Measurements from ENCODE around the gene NAIF1.
"Not testable (repeated sequence)": the region's sequence is repeated elsewhere in the genome, so short reads cannot be mapped to it uniquely, and the experiment has no call there.

Gene NAIF1

GRCh38 chr9:128043467-128043868 lies 23.7 kb downstream of the NAIF1 start:
- ATAC-seq (ENCODE audit: low read depth), result no peak

GRCh38 chr9:128042043-128042442 lies 25.1 kb downstream of the NAIF1 start:
- H3K4me1 ChIP-seq (ENCODE audit: insufficient read depth, poor library complexity, severe bottlenecking), result no peaks in the 10 kb centered on the region
- no peaks in the 10 kb centered on the region for H3K36me3 ChIP-seq (ENCODE audit: low read depth)
- no peaks in the 10 kb centered on the region for H3K27me3 ChIP-seq (ENCODE audit: insufficient read depth, poor library complexity, severe bottlenecking)
- ATAC-seq (ENCODE audit: low read depth), result no peak
- H3K9me3 ChIP-seq (ENCODE audit: severe bottlenecking), result no peaks in the 10 kb centered on the region
- H3K4me3 ChIP-seq (ENCODE audit: severe bottlenecking), result no peak overlapping the region
- no peak overlapping the region for H3K27ac ChIP-seq (ENCODE audit: poor library complexity, severe bottlenecking)
- TF ChIP-seq, protein P1, sequence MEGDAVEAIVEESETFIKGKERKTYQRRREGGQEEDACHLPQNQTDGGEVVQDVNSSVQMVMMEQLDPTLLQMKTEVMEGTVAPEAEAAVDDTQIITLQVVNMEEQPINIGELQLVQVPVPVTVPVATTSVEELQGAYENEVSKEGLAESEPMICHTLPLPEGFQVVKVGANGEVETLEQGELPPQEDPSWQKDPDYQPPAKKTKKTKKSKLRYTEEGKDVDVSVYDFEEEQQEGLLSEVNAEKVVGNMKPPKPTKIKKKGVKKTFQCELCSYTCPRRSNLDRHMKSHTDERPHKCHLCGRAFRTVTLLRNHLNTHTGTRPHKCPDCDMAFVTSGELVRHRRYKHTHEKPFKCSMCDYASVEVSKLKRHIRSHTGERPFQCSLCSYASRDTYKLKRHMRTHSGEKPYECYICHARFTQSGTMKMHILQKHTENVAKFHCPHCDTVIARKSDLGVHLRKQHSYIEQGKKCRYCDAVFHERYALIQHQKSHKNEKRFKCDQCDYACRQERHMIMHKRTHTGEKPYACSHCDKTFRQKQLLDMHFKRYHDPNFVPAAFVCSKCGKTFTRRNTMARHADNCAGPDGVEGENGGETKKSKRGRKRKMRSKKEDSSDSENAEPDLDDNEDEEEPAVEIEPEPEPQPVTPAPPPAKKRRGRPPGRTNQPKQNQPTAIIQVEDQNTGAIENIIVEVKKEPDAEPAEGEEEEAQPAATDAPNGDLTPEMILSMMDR (IDR thresholded peaks at IDR 0.05; ENCODE audit: poor library complexity, severe bottlenecking), result no peak
- DNase-seq (ENCODE audit: low spot score), result no peak

More at GRCh38 chr9:128043467-128043868, 23.7 kb downstream of the NAIF1 start:
- Histone ChIP-seq H3K36me3 (ENCODE audit: low read depth) (no peaks in the 10 kb centered on the region), H3K9me3 (ENCODE audit: severe bottlenecking) (no peaks in the 10 kb centered on the region), H3K27ac (ENCODE audit: poor library complexity, severe bottlenecking) (no peak overlapping the region), H3K27me3 (ENCODE audit: insufficient read depth, poor library complexity, severe bottlenecking) (no peaks in the 10 kb centered on the region), H3K4me3 (ENCODE audit: severe bottlenecking) (no peak overlapping the region), H3K4me1 (ENCODE audit: insufficient read depth, poor library complexity, severe bottlenecking) (no peaks in the 10 kb centered on the region)
- DNase-seq (ENCODE audit: low spot score), result no peak
- TF ChIP-seq, protein P1 (IDR thresholded peaks at IDR 0.05; ENCODE audit: poor library complexity, severe bottlenecking), result no peak

GRCh38 chr9:128040783-128041182 lies 26.3 kb downstream of the NAIF1 start:
- ATAC-seq (ENCODE audit: low read depth); H3K9me3 ChIP-seq (ENCODE audit: severe bottlenecking); H3K36me3 ChIP-seq (ENCODE audit: low read depth); H3K4me1 ChIP-seq (ENCODE audit: insufficient read depth, poor library complexity, severe bottlenecking); H3K27ac ChIP-seq (ENCODE audit: poor library complexity, severe bottlenecking); H3K27me3 ChIP-seq (ENCODE audit: insufficient read depth, poor library complexity, severe bottlenecking); H3K4me3 ChIP-seq (ENCODE audit: severe bottlenecking); DNase-seq (ENCODE audit: low spot score): not testable (repeated sequence)

DNA sequence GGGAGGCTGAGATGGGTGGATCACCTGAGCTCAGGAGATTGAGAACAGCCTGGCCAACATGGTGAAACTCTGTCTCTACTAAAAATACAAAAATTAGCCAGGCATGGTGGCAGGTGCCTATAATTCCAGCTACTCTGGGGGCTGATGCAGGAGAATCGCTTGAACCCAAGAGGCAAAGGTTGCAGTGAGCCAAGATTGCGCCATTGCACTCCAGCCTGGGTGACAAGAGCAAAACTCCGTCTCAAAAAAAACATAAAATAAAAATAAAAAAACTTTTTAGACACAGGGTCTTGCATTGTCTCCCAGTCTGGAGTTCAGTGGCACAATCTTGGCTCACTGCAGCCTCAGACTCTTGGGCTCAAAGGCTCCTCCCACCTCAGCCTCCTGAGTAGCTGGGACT lies 30.6 kb downstream of the NAIF1 start:
- not testable (repeated sequence) for H3K36me3 ChIP-seq (ENCODE audit: low read depth); H3K4me3 ChIP-seq (ENCODE audit: severe bottlenecking); H3K4me1 ChIP-seq (ENCODE audit: insufficient read depth, poor library complexity, severe bottlenecking); ATAC-seq (ENCODE audit: low read depth); H3K27me3 ChIP-seq (ENCODE audit: insufficient read depth, poor library complexity, severe bottlenecking); H3K9me3 ChIP-seq (ENCODE audit: severe bottlenecking); DNase-seq (ENCODE audit: low spot score); H3K27ac ChIP-seq (ENCODE audit: poor library complexity, severe bottlenecking)

- H3K36me3 ChIP-seq (ENCODE audit: low read depth), result no peaks in the 10 kb centered on the region
- TF ChIP-seq, protein P1 (IDR thresholded peaks at IDR 0.05; ENCODE audit: poor library complexity, severe bottlenecking), result peak; percentile 93
- no peak overlapping the region for H3K27ac ChIP-seq (ENCODE audit: poor library complexity, severe bottlenecking)
- DNase-seq (ENCODE audit: low spot score) (peak; percentile 57), ATAC-seq (ENCODE audit: low read depth) (peak; percentile 95)
- H3K27me3 ChIP-seq (ENCODE audit: insufficient read depth, poor library complexity, severe bottlenecking), result no peaks in the 10 kb centered on the region
- no peaks in the 10 kb centered on the region for H3K4me1 ChIP-seq (ENCODE audit: insufficient read depth, poor library complexity, severe bottlenecking)
- H3K4me3 ChIP-seq (ENCODE audit: severe bottlenecking), result no peak overlapping the region
- no peaks in the 10 kb centered on the region for H3K9me3 ChIP-seq (ENCODE audit: severe bottlenecking)
Measured at GRCh38 chr9:128034821-128035652, 32.1 kb downstream of the NAIF1 start.

GRCh38 chr9:128033609-128034008 lies 33.5 kb downstream of the NAIF1 start:
- H3K4me1 ChIP-seq (ENCODE audit: insufficient read depth, poor library complexity, severe bottlenecking), result no peaks in the 10 kb centered on the region

More at GRCh38 chr9:128033609-128034008, 33.5 kb downstream of the NAIF1 start:
- Histone ChIP-seq H3K4me3 (ENCODE audit: severe bottlenecking) (no peak overlapping the region), H3K9me3 (ENCODE audit: severe bottlenecking) (no peaks in the 10 kb centered on the region), H3K36me3 (ENCODE audit: low read depth) (no peaks in the 10 kb centered on the region), H3K27me3 (ENCODE audit: insufficient read depth, poor library complexity, severe bottlenecking) (no peaks in the 10 kb centered on the region), H3K27ac (ENCODE audit: poor library complexity, severe bottlenecking) (no peak overlapping the region)
- DNase-seq (ENCODE audit: low spot score) (no peak), ATAC-seq (ENCODE audit: low read depth) (no peak)
- TF ChIP-seq, protein P1 (IDR thresholded peaks at IDR 0.05; ENCODE audit: poor library complexity, severe bottlenecking), result no peak

All from RWPE2 (cell line).